ENCODE measurements around the gene NHERF2.

The NHERF2 gene

DNA sequence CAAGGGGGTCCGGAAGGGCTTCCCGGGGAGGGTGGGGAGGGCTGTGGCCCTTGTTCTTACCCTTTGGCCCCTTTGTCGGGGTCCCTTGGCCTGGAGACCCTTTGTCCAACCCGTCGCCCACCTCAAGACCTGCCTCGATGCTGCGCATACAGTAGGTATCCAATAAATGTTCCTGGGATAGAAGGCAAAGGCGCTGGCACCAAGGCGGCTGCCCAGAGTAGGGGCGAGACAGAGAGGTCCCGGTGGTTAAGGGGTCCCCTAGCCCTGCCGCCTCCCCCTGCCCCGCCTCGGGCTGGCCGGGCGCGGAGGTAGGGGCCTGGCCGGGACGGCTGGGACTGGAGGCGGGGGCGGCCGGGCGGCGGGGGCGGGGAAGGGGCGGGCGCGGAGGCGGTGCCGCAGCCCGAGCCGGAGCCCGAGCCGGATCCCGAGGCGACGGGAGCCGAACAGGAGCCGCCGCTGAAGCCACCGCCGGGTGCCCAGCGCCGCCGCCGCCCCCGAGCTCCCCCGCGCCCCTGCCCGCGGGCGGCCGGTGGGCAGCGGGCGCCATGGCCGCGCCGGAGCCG is at the start of gene NHERF2:
Gene NHERF2, plus strand, starts transcription at position 442 of the 563 bp plus-strand sequence. Its CDS starts 104 bp downstream, at position 546.
- no peak for DNase-seq (ENCODE audit: low read depth)
- no peak for TF ChIP-seq CTCF (IDR thresholded peaks at IDR 0.05; ENCODE audit: low read depth, low read length, missing control alignments)
- no peak within 1 kb of the TSS for H3K4me3 ChIP-seq (ENCODE audit: low read depth, low read length)

DNA sequence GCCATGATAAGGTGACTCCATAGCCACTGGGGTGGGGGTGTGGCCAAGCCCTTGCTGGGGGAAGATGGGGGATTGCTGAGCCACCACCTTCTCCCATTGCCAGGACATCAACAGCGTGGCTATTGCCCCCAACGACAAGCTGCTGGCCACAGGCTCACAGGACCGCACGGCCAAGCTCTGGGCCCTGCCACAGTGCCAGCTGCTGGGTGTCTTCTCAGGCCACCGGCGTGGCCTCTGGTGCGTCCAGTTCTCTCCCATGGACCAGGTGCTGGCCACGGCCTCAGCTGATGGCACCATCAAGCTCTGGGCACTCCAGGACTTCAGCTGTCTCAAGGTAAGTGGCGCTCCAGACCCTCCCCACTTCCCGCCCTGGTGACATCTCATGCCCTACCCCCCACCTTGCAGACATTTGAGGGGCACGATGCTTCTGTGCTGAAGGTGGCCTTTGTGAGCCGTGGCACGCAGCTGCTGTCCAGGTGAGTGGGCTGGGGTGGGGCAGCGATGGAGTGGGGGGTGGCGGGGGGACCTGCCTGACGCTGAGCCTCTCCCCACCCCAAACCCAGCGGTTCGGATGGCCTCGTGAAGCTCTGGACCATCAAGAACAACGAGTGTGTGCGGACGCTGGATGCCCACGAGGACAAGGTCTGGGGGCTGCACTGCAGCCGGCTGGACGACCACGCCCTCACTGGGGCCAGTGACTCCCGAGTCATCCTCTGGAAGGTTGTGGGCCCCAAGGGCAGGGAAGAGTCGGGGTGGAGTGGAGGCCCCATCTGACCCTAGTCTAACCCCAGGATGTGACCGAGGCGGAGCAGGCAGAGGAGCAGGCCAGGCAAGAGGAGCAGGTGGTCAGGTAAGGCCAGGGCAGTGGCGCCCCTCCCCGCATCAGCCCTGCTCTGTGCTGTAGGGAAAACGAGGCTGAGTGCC is 49.5 kb upstream of the NHERF2 start:
- DNase-seq (ENCODE audit: low read depth) = no peak
- H3K4me3 ChIP-seq (ENCODE audit: low read depth, low read length) = no peak overlapping the region
- TF ChIP-seq CTCF (IDR thresholded peaks at IDR 0.05; ENCODE audit: low read depth, low read length, missing control alignments) = no peak

DNA sequence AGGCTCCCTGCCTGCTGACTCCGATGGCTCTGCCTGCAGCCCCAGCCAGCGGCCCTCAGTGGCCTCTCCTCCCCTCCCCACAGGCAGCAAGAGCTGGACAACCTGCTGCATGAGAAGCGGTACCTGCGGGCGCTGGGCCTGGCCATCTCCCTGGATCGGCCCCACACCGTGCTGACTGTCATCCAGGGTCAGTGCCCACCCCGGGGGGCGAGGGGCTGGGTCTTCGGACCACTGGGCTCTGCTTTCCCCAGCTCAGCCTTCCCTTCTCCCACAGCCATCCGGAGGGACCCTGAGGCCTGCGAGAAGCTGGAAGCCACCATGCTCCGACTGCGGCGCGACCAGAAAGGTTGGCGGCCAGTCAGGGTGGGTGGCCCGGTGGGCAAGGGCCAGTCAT is 48.8 kb upstream of the NHERF2 start:
- H3K4me3 ChIP-seq (ENCODE audit: low read depth, low read length) = no peak overlapping the region
- no peak for DNase-seq (ENCODE audit: low read depth)
- no peak for TF ChIP-seq CTCF (IDR thresholded peaks at IDR 0.05; ENCODE audit: low read depth, low read length, missing control alignments)

- TF ChIP-seq CTCF (IDR thresholded peaks at IDR 0.05; ENCODE audit: low read depth, low read length, missing control alignments) = no peak
- no peak for DNase-seq (ENCODE audit: low read depth)
- H3K4me3 ChIP-seq (ENCODE audit: low read depth, low read length) = no peak overlapping the region
Observed at GRCh38 chr16:1978476-1979120, 48.1 kb upstream of the NHERF2 start.

DNA sequence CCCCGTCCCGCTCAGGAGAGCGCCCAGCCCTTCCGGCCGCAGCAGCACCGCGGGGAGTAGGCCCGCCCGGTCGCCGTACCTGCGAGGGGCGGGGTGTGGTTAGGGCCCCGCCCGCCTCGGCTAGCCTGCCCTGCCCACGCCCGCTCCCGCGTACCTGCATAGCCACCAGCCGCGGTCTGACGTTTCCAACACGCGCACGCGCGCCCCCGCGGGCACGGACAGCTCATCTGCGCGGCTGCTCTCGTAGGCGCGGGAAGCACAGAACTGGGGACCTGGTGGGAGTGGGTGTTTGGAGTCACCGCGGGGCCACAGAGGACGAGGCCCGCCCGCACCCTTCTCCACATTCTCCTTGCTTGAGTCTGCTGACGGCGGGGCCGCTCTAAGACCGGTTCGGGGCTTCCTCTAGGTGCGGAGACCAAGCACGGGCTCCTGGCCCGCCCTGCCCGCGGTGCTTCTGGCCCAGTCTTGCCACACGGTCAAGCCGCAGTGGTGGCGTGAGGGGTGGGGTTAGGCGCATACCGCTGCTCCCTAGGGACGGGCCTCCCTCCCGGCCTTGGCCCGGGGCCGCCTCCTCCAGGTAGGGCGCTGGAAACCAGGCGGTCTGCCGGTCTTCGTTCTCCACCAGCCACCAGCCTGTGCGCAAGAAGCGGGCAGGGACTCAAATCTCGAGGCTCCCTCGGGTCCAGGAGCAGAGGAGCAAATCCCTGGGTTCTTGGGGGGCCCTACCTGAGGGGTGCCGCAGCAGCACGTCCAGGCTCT is 47.3 kb upstream of the NHERF2 start:
- no peak for DNase-seq (ENCODE audit: low read depth)
- no peak for TF ChIP-seq CTCF (IDR thresholded peaks at IDR 0.05; ENCODE audit: low read depth, low read length, missing control alignments)
- no peak overlapping the region for H3K4me3 ChIP-seq (ENCODE audit: low read depth, low read length)

DNA sequence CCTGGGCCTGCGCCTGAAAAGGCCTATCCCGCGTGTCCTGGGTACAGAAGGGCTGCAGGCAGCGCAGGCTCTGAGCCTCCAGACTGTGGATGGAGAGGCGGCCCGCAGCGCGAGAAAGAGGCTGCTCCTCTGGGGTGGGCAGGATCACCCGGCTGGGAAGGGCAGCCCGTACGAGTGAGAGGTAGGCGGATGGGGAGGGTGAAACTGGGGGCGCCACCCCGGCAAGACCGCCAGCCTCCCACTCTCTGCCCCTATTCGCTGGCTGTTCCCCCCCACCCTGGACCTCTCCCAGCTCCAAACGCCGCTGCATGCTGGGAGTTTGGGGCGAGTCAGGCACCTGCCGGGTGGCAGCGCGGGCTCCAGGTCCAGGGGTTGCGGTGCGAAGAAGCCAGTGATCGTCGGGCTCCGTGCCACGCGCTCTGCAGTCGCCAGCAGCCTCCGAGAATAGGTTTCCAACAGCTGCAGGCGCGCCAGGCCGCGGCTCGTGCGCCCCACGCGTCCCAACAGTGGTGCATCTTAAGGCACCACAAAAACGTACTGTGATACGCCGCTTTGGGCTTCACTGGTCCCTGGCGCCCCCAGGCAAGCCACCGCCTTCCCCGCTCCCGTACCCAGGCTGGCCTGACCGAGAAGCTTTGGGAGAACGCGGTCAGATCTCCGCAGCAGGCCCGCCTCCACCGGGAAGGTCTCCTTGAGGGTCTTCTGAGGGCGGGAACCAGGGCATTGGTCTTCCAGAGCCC is 46.5 kb upstream of the NHERF2 start:
- TF ChIP-seq CTCF (IDR thresholded peaks at IDR 0.05; ENCODE audit: low read depth, low read length, missing control alignments) = no peak
- no peak for DNase-seq (ENCODE audit: low read depth)
- H3K4me3 ChIP-seq (ENCODE audit: low read depth, low read length) = no peak overlapping the region
